GM18519 (cell line): ENCODE measurements around the gene PSG6.
"Not testable (repeated sequence)": the region's sequence is repeated elsewhere in the genome, so short reads cannot be mapped to it uniquely, and the experiment has no call there.

Source experiments
- ATAC-seq: cut with Tn5 transposase; IDR thresholded peaks from one replicate; pipeline ENCODE4 v1.9.1; 2021; ENCODE audit warnings: mild to moderate bottlenecking, moderate library complexity; ENCODE audit not compliant: unreplicated experiment, low FRiP score

PSG6 gene

DNA sequence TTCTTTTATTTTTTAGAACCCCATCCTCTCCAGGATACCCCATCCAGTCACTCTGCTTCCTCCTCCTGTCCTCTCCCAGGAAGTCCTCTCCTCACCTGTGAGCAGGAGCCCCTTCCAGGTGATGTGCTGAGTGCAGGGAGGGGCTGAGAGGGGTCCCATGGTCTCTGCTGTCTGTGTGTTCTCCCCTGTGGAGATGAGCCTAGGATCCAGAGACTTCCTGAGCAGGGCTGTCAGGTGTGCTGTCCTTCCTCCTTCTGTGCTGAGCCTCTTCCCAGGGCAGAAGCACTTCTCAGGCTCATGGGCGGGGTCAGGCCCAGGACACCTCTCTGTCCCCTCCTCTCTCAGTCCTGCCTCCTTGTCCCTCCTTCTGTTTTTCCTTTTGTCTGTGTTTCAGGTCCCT, at the start of gene PSG6:
Gene PSG6 (minus strand): TSS at position 261 of the 400 bp plus-strand sequence. CDS start 102 bp downstream, at position 159.
- not testable (repeated sequence) for ATAC-seq

DNA sequence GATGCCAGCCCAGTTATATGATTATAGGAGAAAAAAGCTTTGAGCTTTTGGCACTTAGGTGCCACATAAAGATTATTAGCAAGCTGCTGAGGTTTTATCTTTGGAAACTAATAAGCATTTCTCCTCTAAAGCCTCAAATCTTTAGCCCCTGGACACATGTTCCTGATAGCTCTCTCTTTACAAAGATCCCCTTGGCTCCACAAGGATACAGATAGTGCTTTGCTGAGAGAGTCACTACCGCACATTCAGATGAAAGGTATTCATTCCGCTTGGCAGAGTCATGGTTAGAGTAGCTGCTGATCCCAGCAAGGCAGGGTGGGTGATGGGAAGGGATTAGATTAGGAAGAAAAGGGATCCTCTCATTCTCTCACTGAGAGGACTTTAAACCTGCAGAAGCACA, 47.5 kb upstream of the PSG6 start:
- ATAC-seq, result no peak

GRCh38 chr19:42961119-42961518, 43.4 kb upstream of the PSG6 start:
- no peak for ATAC-seq

GRCh38 chr19:42952126-42952525, 34.4 kb upstream of the PSG6 start:
- not testable (repeated sequence) for ATAC-seq

GRCh38 chr19:42951476-42951875, 33.8 kb upstream of the PSG6 start:
- ATAC-seq, result not testable (repeated sequence)

- no peak for ATAC-seq
Measured at GRCh38 chr19:42942187-42942789, 24.6 kb upstream of the PSG6 start.

- not testable (repeated sequence) for ATAC-seq
Measured at GRCh38 chr19:42937107-42937506, 19.4 kb upstream of the PSG6 start, which contains the start of gene PSG7. TSS of gene PSG7 (minus strand) at chr19:42937207. CDS start at chr19:42937076, 131 bp downstream.

- not testable (repeated sequence) for ATAC-seq
Measured at GRCh38 chr19:42934726-42935125, 17.0 kb upstream of the PSG6 start.

DNA sequence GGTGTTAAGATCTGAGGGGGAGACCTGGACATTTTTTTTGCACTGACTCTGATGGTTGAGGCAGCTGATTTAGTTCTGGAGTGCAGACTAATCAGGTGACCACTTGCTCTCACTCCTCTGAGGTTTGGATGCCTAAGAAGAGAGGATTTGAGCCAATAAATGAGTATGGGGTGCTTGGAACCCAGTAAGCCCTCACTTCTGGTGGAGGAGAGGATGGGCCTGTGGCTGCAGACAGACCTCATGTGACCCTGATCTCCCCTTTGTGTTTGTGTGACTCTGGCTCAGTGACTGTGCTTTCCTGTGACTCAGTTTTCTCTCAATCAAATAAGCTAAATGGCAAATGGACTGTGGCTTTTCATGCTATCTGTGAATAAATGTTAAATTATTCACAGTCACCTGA, 16.5 kb upstream of the PSG6 start:
- not testable (repeated sequence) for ATAC-seq

DNA sequence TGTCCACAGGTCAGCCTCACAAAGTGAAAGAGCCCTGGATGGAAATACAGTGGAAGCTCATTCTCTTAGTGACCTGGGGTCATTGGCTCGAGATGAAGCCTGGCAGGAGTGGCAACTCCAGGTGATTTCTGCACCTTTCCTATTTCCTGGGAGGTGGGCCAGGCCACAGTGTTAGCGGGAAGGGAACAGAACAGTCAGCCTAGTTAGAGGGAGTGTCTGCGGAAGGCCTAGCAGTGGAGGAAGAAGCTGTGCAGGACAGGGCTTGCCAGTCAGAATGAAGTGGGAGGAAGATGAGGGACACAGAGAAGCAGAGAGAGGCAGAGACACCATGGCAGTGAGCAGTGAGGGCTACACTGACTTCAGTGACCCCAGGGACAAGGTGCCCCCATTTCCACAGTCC, 15.7 kb upstream of the PSG6 start:
- not testable (repeated sequence) for ATAC-seq

DNA sequence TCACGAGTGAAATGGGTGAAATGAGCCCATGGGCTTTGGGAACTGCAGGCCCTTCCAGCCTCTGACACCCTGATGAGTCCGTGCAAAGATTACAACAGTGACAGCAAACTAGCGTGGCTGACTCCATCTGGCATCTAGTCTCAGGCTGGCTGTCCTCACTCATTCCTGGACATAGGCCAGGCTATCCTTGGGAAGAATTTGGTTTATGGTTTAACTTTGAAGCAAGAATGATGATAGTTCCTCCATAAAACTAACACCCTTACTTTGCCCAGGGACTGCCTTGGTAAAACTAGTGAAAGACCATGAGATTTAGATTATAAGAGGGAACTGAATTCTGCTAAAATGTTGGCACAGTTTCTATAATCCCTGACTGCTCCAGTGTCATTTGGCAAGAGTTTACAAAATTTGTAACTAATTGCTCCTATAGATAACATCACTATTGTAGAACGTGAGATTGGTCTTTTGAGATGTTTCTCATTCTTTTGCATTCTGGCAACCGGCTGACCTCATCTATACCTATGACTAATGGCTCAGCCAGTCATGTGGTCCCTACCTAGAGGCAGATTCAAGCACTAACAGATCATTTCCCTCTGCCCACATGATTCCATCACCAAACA, 14.9 kb upstream of the PSG6 start:
- not testable (repeated sequence) for ATAC-seq

- not testable (repeated sequence) for ATAC-seq
Measured at GRCh38 chr19:42930214-42930613, 12.5 kb upstream of the PSG6 start.

GRCh38 chr19:42928896-42929295, 11.2 kb upstream of the PSG6 start:
- ATAC-seq, result no peak

GRCh38 chr19:42926781-42927180, 9.1 kb upstream of the PSG6 start:
- ATAC-seq, result no peak

DNA sequence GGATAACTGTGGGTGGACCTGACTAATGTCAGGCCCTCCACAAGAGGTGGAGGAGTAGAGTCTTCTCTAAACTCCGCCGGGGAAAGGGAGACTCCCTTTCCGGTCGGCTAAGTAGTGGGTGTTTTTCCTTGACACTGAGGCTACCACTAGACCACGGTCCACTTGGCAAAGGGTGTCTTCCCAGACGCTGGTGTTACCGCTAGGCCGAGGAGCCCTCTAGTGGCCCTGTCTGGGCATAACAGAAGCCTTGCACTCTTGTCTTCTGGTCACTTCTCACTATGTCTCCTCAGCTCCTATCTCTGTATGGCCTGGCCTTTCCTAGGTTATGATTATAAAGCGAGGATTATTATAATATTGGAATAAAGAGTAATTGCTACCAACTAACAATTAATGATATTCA, 5.4 kb upstream of the PSG6 start:
- not testable (repeated sequence) for ATAC-seq

GRCh38 chr19:42920971-42921370, 3.3 kb upstream of the PSG6 start:
- ATAC-seq, result not testable (repeated sequence)

- ATAC-seq, result no peak
Measured at GRCh38 chr19:42919757-42920079, 2.0 kb upstream of the PSG6 start.

- not testable (repeated sequence) for ATAC-seq
Measured at GRCh38 chr19:42919070-42919756, 1.5 kb upstream of the PSG6 start.

DNA sequence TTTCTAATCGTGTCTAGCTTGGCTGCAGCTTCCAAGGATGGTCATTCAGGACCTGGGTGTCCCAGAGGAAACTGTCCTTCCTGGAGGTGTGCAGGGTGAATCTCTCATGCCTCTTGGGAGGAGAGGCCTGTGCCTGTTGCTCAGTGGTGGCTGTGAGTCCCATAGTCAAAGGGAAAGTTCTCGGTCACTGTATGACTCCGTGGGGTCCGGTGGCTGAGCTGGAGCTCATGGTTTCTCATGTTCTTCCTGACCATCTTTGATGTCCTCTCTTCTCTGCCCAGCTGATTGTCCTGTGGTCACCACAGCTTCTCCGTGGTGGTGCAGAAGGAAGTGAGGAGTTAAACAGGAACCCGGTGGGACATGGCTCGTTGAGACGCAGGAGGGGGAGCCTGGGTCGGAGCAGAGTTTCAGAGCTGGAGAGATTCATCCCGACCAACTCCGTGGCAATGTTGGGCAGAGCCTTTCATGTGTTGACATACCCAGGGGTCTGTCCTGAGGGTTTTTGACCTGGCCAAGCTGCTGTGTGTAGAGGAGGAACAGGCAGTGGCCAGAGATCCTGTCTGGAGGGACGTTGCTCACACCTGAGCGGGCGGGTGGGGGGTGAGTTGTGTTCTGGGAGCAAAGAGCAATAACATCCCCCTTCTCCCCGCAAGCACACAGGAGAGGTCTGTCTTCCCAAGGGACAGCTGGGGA, 829 bp upstream of the PSG6 start:
- not testable (repeated sequence) for ATAC-seq

DNA sequence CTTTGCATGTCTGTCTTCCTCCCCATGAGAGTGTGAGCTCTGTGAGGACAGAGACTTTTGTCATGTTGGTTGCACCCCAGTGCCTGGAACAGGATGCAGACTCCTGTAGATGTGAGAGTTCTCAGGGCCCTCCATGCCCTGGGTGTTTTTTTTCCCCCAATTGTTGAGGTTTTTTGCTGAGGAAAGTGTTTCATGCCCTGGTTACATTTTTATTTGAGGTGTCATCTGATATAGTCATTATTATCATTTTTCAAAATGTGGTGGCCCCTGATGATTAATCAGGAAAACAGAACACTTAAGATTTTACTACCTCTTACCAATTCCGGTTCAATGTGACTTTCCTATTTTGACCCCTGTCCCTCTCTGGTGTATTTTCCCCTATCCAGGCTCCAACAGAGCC, 763 bp downstream of the PSG6 start:
- not testable (repeated sequence) for ATAC-seq

DNA sequence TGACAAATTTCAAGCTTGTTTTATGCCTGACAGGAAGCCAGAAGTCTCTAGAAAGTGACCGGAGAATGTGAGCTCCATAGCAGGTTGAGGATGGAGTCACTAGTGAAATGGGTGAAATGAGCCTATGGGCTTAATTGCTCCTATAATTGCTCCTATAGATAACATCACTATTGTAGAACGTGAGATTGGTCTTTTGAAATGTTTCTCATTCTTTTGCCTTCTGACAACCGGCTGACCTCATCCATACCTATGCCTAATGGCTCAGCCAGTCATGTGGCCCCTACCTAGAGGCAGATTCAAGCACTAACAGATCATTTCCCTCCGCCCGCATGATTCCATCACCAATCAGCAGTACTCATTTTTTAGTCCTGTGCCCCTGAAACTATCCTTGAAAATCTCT, 4.2 kb downstream of the PSG6 start:
- not testable (repeated sequence) for ATAC-seq
